Coronary artery (tissue), 2 donors: ENCODE data around the gene RFXANK.

ENCODE experiments used
- DNase-seq: peaks from one replicate; pipeline ENCODE4 v3.0.0-alpha.2; 2017; ENCODE audit warnings: low spot score
- H3K27ac ChIP-seq, 2 donors: fragments of 200-600 bp; sonication (generic); one replicate each; pipeline ENCODE4 v1.5.1; 2016 to 2019
- H3K4me3 ChIP-seq: fragments of 200-600 bp; sonication (generic); 2 replicates; pipeline ENCODE4 v1.5.1; 2016; ENCODE audit warnings: mild to moderate bottlenecking, moderate library complexity
- CTCF ChIP-seq: fragments of 200-600 bp; sonication (generic); IDR thresholded peaks from one replicate; pipeline ENCODE4 v1.5.1; 2019; ENCODE audit warnings: antibody characterized with exemption

RFXANK gene

GRCh38 chr19:19224150-19224851, 32.2 kb downstream of the RFXANK start:
- TF ChIP-seq CTCF, result no peak
- DNase-seq, result no peak
- Histone ChIP-seq H3K27ac (no peak overlapping the region), H3K4me3 (peak overlapping the region; percentile 64)

GRCh38 chr19:19224852-19225494, 32.9 kb downstream of the RFXANK start:
- H3K4me3 ChIP-seq, result peak overlapping the region; percentile 64
- H3K27ac ChIP-seq, result no peak overlapping the region
- DNase-seq, result no peak
- peak; percentile 16 for TF ChIP-seq CTCF

GRCh38 chr19:19226204-19226603, 34.1 kb downstream of the RFXANK start:
- TF ChIP-seq CTCF, result no peak
- Histone ChIP-seq H3K4me3 (no peak overlapping the region), H3K27ac (no peak overlapping the region)
- no peak for DNase-seq

- no peak overlapping the region for H3K4me3 ChIP-seq
- DNase-seq, result no peak
- no peak overlapping the region for H3K27ac ChIP-seq
- no peak for TF ChIP-seq CTCF
These were observed 34.6 kb downstream of the RFXANK start for GRCh38 chr19:19226663-19227062.

- DNase-seq, result no peak
- Histone ChIP-seq H3K4me3 (no peak overlapping the region), H3K27ac (no peak overlapping the region)
- no peak for TF ChIP-seq CTCF
These were observed 35.2 kb downstream of the RFXANK start for GRCh38 chr19:19227217-19227616.

GRCh38 chr19:19229701-19230100, 37.6 kb downstream of the RFXANK start:
- Histone ChIP-seq H3K4me3 (no peak overlapping the region), H3K27ac (no peak overlapping the region)
- DNase-seq, result no peak
- TF ChIP-seq CTCF, result no peak

GRCh38 chr19:19230999-19231398, 38.9 kb downstream of the RFXANK start:
- no peak overlapping the region for H3K27ac ChIP-seq
- DNase-seq, result no peak
- no peak for TF ChIP-seq CTCF
- no peak overlapping the region for H3K4me3 ChIP-seq
